Liver (tissue), 9 donors: ENCODE measurements around the gene GDPD5. TPM values are rescaled to one million over a fixed set of nuclear protein-coding genes. Genes with fewer than 3 reads are reported as not detected.

ENCODE experiments used
- DNase-seq: peaks from one replicate; pipeline ENCODE4 v3.0.0-alpha.2; 2017; ENCODE audit warnings: low spot score
- H3K27ac ChIP-seq, 2 donors: one replicate each; pipeline ENCODE4 v1.7.0; 2013; ENCODE audit warnings: inconsistent platforms in 2 of 2, low read length in 2 of 2, control low read depth in 1 of 2, low read depth in 1 of 2, mild to moderate bottlenecking in 1 of 2
- H3K27me3 ChIP-seq, 4 donors: one replicate each; pipeline versions ENCODE4 v1.6.1 to v1.7.0; 2013; ENCODE audit warnings: low read length in 3 of 4, inconsistent platforms in 1 of 4, mild to moderate bottlenecking in 1 of 4, moderate library complexity in 1 of 4; ENCODE audit not compliant: control insufficient read depth in 4 of 4, insufficient read depth in 4 of 4
- H3K36me3 ChIP-seq, 4 donors: one replicate each; pipeline versions ENCODE4 v1.6.1 to v1.7.0; 2013; ENCODE audit warnings: low read length in 3 of 4, mild to moderate bottlenecking in 3 of 4, low read depth in 1 of 4, moderate library complexity in 1 of 4; ENCODE audit not compliant: control insufficient read depth in 4 of 4, insufficient read depth in 3 of 4
- H3K4me1 ChIP-seq, 4 donors: one replicate each; pipeline versions ENCODE4 v1.6.1 to v1.7.0; 2013; ENCODE audit warnings: low read length in 3 of 4, mild to moderate bottlenecking in 3 of 4, moderate library complexity in 1 of 4; ENCODE audit not compliant: control insufficient read depth in 4 of 4, insufficient read depth in 4 of 4
- H3K4me3 ChIP-seq, 3 donors: one replicate each; pipeline versions ENCODE4 v1.6.1 to v1.7.0; 2013; ENCODE audit warnings: low read length in 3 of 3, control low read depth in 1 of 3, low read depth in 1 of 3, mild to moderate bottlenecking in 1 of 3
- H3K9ac ChIP-seq, 2 donors: one replicate each; pipeline ENCODE4 v1.7.0; 2013; ENCODE audit warnings: low read length in 2 of 2, mild to moderate bottlenecking in 2 of 2, moderate library complexity in 2 of 2, control low read depth in 1 of 2, low read depth in 1 of 2
- H3K9me3 ChIP-seq, 4 donors: one replicate each; pipeline versions ENCODE4 v1.6.1 to v1.7.0; 2013; ENCODE audit warnings: low read length in 3 of 4; ENCODE audit not compliant: control insufficient read depth in 4 of 4
- EGR1 ChIP-seq, 2 donors: IDR thresholded peaks; 2 replicates each; pipeline ENCODE4 v1.6.1; 2016 to 2018; ENCODE audit warnings: antibody characterized with exemption in 2 of 2, low read depth in 2 of 2
- FOXA1 ChIP-seq: IDR thresholded peaks from 2 replicates; pipeline ENCODE4 v1.6.1; 2016; ENCODE audit warnings: antibody characterized with exemption
- FOXA2 ChIP-seq: IDR thresholded peaks from 2 replicates; pipeline ENCODE4 v1.6.1; 2016; ENCODE audit warnings: antibody characterized with exemption
- GABPA ChIP-seq, 2 donors: IDR thresholded peaks in 1 of 2; conservative IDR thresholded peaks in 1 of 2; 2 replicates each; pipeline ENCODE4 v1.6.1; 2016; ENCODE audit warnings: antibody characterized with exemption in 2 of 2, mild to moderate bottlenecking in 1 of 2, moderate library complexity in 1 of 2
- HNF4A ChIP-seq, 2 donors: conservative IDR thresholded peaks; 2 replicates each; pipeline ENCODE4 v1.6.1; 2016; ENCODE audit warnings: antibody characterized with exemption in 2 of 2, mild to moderate bottlenecking in 2 of 2
- HNF4G ChIP-seq: IDR thresholded peaks from 2 replicates; pipeline ENCODE4 v1.6.1; 2016; ENCODE audit warnings: antibody characterized with exemption
- JUND ChIP-seq, 2 donors: IDR thresholded peaks; 2 replicates each; pipeline ENCODE4 v1.6.1; 2016; ENCODE audit warnings: antibody characterized with exemption in 2 of 2
- NR2F2 ChIP-seq: IDR thresholded peaks from 2 replicates; pipeline ENCODE4 v1.6.1; 2016; ENCODE audit warnings: antibody characterized with exemption
- RAD21 ChIP-seq, 2 donors: IDR thresholded peaks; 2 replicates each; pipeline ENCODE4 v1.6.1; 2016; ENCODE audit warnings: antibody characterized with exemption in 2 of 2, mild to moderate bottlenecking in 2 of 2
- RXRA ChIP-seq, 2 donors: IDR thresholded peaks; 2 replicates each; pipeline ENCODE4 v1.6.1; 2017 to 2018; ENCODE audit warnings: antibody characterized with exemption in 2 of 2, mild to moderate bottlenecking in 1 of 2
- SP1 ChIP-seq: IDR thresholded peaks from 2 replicates; pipeline ENCODE4 v1.6.1; 2018; ENCODE audit warnings: antibody characterized with exemption, mild to moderate bottlenecking
- TAF1 ChIP-seq: conservative IDR thresholded peaks from 2 replicates; pipeline ENCODE4 v1.6.1; 2016; ENCODE audit warnings: antibody characterized with exemption, mild to moderate bottlenecking
- YY1 ChIP-seq: IDR thresholded peaks from 2 replicates; pipeline ENCODE4 v1.6.1; 2016; ENCODE audit warnings: antibody characterized with exemption, mild to moderate bottlenecking
- WGBS: extraction: QIAGEN DNeasy Blood & Tissue Kit; methylation state at CpG from one replicate; pipeline ENCODE4 v1.1.7; 2013; 5-methylcytosine and 5-hydroxymethylcytosine counted together
- polyA plus RNA-seq, 2 donors: library from polyadenylated mRNA; stranded (reverse) in 1 of 2; unstranded in 1 of 2; fragments of 200-250 nt in 1 of 2; fragments of >200 nt in 1 of 2; fragmentation: Nextera tagmentation in 1 of 2; extraction: Ambion mirVana in 1 of 2; gene quantifications; one replicate each; pipeline versions ENCODE4 v1.2.1 to v1.2.3, GENCODE V29; 2013 to 2015
- total RNA-seq, 2 donors: library from RNA; depleted of rRNA; stranded (reverse); fragments of >200 nt; gene quantifications; one replicate each; pipeline ENCODE4 v1.2.3, GENCODE V29; 2014
- TF ChIP-seq, protein P1 (sequence below): IDR thresholded peaks from 2 replicates; pipeline ENCODE4 v1.6.1; 2016; ENCODE audit warnings: antibody characterized with exemption
- TF ChIP-seq, protein P2 (sequence below): fragments of 150-350 bp; IDR thresholded peaks from 2 replicates; pipeline ENCODE4 v1.5.1; 2017; ENCODE audit warnings: improper control_type of control experiment, low read depth, low read length; ENCODE audit not compliant: missing input control
- TF ChIP-seq, protein P3 (sequence below): IDR thresholded peaks from 2 replicates; pipeline ENCODE4 v1.6.1; 2016; ENCODE audit warnings: antibody characterized with exemption
- TF ChIP-seq, protein P4 (sequence below): IDR thresholded peaks from 2 replicates; pipeline ENCODE4 v1.6.1; 2016; ENCODE audit warnings: antibody characterized with exemption
- donor health status: healthy.
- donor health status: healthy.
- donor health status: healthy.
- donor health status: healthy.
- donor health status: healthy.

The GDPD5 gene
- total and polyA plus RNA-seq, 4 donors = 3.0 to 22.8 (median 4.2) TPM

DNA sequence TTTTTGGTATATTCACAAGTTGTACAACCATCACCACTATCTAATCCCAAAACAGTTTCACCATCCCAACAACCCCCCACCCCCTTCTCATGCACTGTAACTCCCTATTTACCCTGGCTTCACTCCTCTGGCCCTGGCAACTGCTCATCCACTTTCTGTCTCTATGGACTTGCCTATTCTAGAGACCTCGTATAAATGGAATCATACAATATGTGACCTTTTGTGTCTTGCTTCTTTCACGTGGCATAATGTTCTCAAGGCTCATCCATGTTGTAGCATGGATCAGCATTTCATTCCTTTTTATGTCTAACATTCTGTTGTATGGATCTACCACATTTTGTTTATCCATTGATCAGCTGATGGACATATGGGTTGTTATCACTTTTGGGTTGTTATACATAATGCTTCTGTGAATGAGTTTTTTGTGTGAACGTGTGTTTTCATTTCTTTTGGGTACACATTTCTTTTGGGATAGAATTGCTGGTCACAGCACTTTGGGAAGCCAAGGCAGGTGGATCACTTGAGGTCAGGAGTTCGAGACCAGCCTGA lies 46.1 kb downstream of the GDPD5 start:
- Histone ChIP-seq H3K27ac (no peak overlapping the region), H3K4me1 (peaks cover 4 to 44% (median 21%) of the 10 kb centered on the region in 4 donors), H3K9me3 (no peaks in the 10 kb centered on the region), H3K9ac (no peak overlapping the region), H3K36me3 (no peaks in the 10 kb centered on the region), H3K27me3 (no peaks in the 10 kb centered on the region), H3K4me3 (no peak overlapping the region)
- DNase-seq = no peak
- TF ChIP-seq RAD21 (IDR thresholded peaks at IDR 0.05) (no peak), EGR1 (IDR thresholded peaks at IDR 0.05; ENCODE audit: low read depth in 2 of 2) (no peak), YY1 (no peak), RXRA (IDR thresholded peaks at IDR 0.05) (no peak), HNF4G (no peak), FOXA1 (no peak), FOXA2 (no peak), JUND (IDR thresholded peaks at IDR 0.05) (no peak), NR2F2 (no peak), SP1 (no peak), TAF1 (no peak), GABPA (IDR thresholded peaks at IDR 0.05 in 1 of 2, conservative IDR thresholded peaks at IDR 0.05 in 1 of 2) (no peak), HNF4A (conservative IDR thresholded peaks at IDR 0.05) (no peak)
- TF ChIP-seq, protein P1, sequence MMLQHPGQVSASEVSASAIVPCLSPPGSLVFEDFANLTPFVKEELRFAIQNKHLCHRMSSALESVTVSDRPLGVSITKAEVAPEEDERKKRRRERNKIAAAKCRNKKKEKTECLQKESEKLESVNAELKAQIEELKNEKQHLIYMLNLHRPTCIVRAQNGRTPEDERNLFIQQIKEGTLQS = no peak
- TF ChIP-seq, protein P2, sequence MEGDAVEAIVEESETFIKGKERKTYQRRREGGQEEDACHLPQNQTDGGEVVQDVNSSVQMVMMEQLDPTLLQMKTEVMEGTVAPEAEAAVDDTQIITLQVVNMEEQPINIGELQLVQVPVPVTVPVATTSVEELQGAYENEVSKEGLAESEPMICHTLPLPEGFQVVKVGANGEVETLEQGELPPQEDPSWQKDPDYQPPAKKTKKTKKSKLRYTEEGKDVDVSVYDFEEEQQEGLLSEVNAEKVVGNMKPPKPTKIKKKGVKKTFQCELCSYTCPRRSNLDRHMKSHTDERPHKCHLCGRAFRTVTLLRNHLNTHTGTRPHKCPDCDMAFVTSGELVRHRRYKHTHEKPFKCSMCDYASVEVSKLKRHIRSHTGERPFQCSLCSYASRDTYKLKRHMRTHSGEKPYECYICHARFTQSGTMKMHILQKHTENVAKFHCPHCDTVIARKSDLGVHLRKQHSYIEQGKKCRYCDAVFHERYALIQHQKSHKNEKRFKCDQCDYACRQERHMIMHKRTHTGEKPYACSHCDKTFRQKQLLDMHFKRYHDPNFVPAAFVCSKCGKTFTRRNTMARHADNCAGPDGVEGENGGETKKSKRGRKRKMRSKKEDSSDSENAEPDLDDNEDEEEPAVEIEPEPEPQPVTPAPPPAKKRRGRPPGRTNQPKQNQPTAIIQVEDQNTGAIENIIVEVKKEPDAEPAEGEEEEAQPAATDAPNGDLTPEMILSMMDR = no peak
- TF ChIP-seq, protein P3, sequence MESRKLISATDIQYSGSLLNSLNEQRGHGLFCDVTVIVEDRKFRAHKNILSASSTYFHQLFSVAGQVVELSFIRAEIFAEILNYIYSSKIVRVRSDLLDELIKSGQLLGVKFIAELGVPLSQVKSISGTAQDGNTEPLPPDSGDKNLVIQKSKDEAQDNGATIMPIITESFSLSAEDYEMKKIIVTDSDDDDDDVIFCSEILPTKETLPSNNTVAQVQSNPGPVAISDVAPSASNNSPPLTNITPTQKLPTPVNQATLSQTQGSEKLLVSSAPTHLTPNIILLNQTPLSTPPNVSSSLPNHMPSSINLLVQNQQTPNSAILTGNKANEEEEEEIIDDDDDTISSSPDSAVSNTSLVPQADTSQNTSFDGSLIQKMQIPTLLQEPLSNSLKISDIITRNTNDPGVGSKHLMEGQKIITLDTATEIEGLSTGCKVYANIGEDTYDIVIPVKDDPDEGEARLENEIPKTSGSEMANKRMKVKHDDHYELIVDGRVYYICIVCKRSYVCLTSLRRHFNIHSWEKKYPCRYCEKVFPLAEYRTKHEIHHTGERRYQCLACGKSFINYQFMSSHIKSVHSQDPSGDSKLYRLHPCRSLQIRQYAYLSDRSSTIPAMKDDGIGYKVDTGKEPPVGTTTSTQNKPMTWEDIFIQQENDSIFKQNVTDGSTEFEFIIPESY = no peak
- TF ChIP-seq, protein P4, sequence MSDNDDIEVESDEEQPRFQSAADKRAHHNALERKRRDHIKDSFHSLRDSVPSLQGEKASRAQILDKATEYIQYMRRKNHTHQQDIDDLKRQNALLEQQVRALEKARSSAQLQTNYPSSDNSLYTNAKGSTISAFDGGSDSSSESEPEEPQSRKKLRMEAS = no peak
- 55% methylated on average over 4 of the region's 4 CpGs for WGBS

DNA sequence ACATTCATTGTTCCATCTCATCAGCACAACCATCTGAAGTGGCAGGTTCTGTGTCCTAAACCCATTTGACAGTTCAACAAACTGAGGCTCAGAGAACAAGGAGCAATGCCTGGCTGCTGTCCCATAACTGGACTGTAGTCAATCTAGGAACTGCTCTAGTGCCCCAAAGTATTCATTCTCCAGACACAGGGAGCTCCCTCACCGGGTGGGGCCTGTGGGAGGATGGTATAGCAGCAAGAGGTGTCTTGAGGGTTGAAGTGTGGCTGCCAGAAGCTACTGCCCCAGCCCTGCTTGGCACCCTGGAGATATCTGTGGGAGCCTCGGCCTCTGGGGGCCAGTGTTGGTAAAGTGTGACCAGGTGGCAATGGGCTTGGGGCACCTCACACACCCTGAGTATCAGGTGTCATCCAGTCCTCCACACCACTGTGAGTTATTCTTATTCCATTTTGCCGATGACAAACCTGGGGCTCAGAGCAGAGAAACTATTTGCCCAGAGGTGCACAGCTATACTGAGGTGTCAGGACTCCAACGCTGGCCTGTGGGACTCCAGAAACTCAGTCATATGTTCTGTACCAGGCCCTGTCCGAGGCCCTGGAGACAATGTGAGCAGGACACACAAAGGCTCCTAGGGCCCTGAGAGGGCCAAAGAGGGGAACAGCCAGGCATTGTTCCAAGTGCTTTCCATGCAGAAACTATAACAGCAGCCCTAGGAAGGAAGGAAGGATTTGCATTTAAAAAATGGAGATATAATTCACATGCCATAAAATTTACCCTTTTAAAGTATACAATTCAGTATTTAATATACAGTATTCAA lies 46.8 kb downstream of the GDPD5 start:
- no peak overlapping the region for H3K9ac ChIP-seq
- no peak for TF ChIP-seq GABPA (IDR thresholded peaks at IDR 0.05 in 1 of 2, conservative IDR thresholded peaks at IDR 0.05 in 1 of 2)
- no peak for TF ChIP-seq JUND (IDR thresholded peaks at IDR 0.05)
- TF ChIP-seq, protein P1 = no peak
- TF ChIP-seq FOXA2 = no peak
- no peak for TF ChIP-seq HNF4G
- no peak for TF ChIP-seq NR2F2
- TF ChIP-seq, protein P2 = no peak
- no peak for TF ChIP-seq YY1
- TF ChIP-seq, protein P4 = no peak
- no peak for TF ChIP-seq FOXA1
- TF ChIP-seq HNF4A (conservative IDR thresholded peaks at IDR 0.05) = no peak
- no peak for TF ChIP-seq RXRA (IDR thresholded peaks at IDR 0.05)
- no peak for TF ChIP-seq RAD21 (IDR thresholded peaks at IDR 0.05)
- TF ChIP-seq SP1 = no peak
- 79% methylated on average over 5 of the region's 5 CpGs for WGBS
- no peaks in the 10 kb centered on the region for H3K9me3 ChIP-seq
- no peaks in the 10 kb centered on the region for H3K36me3 ChIP-seq
- H3K27me3 ChIP-seq = no peaks in the 10 kb centered on the region
- H3K4me1 ChIP-seq = peaks cover 4 to 43% (median 21%) of the 10 kb centered on the region in 4 donors
- no peak for DNase-seq
- H3K27ac ChIP-seq = no peak overlapping the region
- no peak overlapping the region for H3K4me3 ChIP-seq
